ENCODE results near the gene NOP16. TPM values are rescaled to one million over a fixed set of nuclear protein-coding genes. Genes with fewer than 3 reads are reported as not detected.

The NOP16 gene
- polyA plus RNA-seq, 2 of the 4 experiments (the other 2 are of a cell fraction): 90.7 to 127 TPM

GRCh38 chr5:176410486-176411180 is 22.2 kb upstream of the NOP16 start:
- H3K27ac ChIP-seq: no peak overlapping the region; a peak in 1 of 6 replicates
- H3K9me3 ChIP-seq: no peaks in the 10 kb centered on the region
- WGBS (ENCODE audit: missing lambda C conversion rate): 84% methylated on average over 5 of the region's 5 CpGs
- CTCF ChIA-PET: interaction anchor here (0.6 to 2.1 kb wide), 2 partner anchors 163 to 681 kb away, joined by 3 to 7 read pairs; no protein-coding TSS in a partner anchor
- H3K4me2 ChIP-seq: no peak overlapping the region
- POLR2A ChIA-PET: no interaction called here
- H3K4me1 ChIP-seq: peaks cover 17% of the 10 kb centered on the region; the same call in 2 of the 3 replicates
- H3K4me3 ChIP-seq: no peak overlapping the region
- DNase-seq (ENCODE audit: low read depth in 1 of 2, low spot score in 1 of 2) (no peak), FAIRE-seq (no peak), ATAC-seq (no peak)
- TF ChIP-seq JUNB (IDR thresholded peaks at IDR 0.05) (no peak), MAX (IDR thresholded peaks at IDR 0.05) (no peak), ATOH8 (CRISPR knock-in tag; IDR thresholded peaks at IDR 0.05; ENCODE audit: low read depth) (no peak), E2F6 (IDR thresholded peaks at IDR 0.05; ENCODE audit: borderline replicate concordance, low read depth) (no peak), MAFK (IDR thresholded peaks at IDR 0.05; ENCODE audit: partially characterized antibody) (no peak), ZSCAN20 (CRISPR knock-in tag; IDR thresholded peaks at IDR 0.05) (no peak), KDM1A (IDR thresholded peaks at IDR 0.05; ENCODE audit: low read depth) (no peak), NFE2L2 (conservative IDR thresholded peaks at IDR 0.05; ENCODE audit: low read length) (no peak), HOXA7 (CRISPR knock-in tag; IDR thresholded peaks at IDR 0.05) (no peak), CBX8 (IDR thresholded peaks at IDR 0.05) (no peak), MYC (IDR thresholded peaks at IDR 0.05; ENCODE audit: borderline replicate concordance, low read length) (no peak), SREBF2 (IDR thresholded peaks at IDR 0.05) (no peak), TFCP2L1 (CRISPR knock-in tag; IDR thresholded peaks at IDR 0.05) (no peak), EP300 (IDR thresholded peaks at IDR 0.05) (no peak), BCL3 (IDR thresholded peaks at IDR 0.05) (no peak), HES2 (IDR thresholded peaks at IDR 0.05) (no peak), CBX2 (IDR thresholded peaks at IDR 0.05; ENCODE audit: borderline replicate concordance, low read depth) (no peak), RFX5 (IDR thresholded peaks at IDR 0.05) (no peak), CHD4 (IDR thresholded peaks at IDR 0.05; ENCODE audit: borderline replicate concordance) (no peak)

- Histone ChIP-seq H3K4me2 (no peak overlapping the region), H3K27ac (no peak overlapping the region), H3K9me3 (no peaks in the 10 kb centered on the region), H3K4me3 (no peak overlapping the region), H3K4me1 (peaks cover 10% of the 10 kb centered on the region; the same call in 1 of the 3 replicates)
- TF ChIP-seq MAZ (IDR thresholded peaks at IDR 0.05; ENCODE audit: borderline replicate concordance, low read depth, low read length) (no peak), RCOR1 (IDR thresholded peaks at IDR 0.05; ENCODE audit: low read depth, low read length) (no peak), HEYL (CRISPR knock-in tag; IDR thresholded peaks at IDR 0.05) (no peak), POLR2A (IDR thresholded peaks at IDR 0.05; ENCODE audit: low read length) (no peak), E2F6 (IDR thresholded peaks at IDR 0.05; ENCODE audit: borderline replicate concordance, low read depth) (no peak), MYC (IDR thresholded peaks at IDR 0.05; ENCODE audit: borderline replicate concordance, low read length) (no peak), CHD4 (IDR thresholded peaks at IDR 0.05; ENCODE audit: borderline replicate concordance) (no peak), GATA3 (IDR thresholded peaks at IDR 0.05; ENCODE audit: borderline replicate concordance) (no peak), EHMT2 (IDR thresholded peaks at IDR 0.05; ENCODE audit: low read depth) (no peak), RNF2 (IDR thresholded peaks at IDR 0.05; ENCODE audit: borderline replicate concordance, low read depth) (no peak), HES2 (IDR thresholded peaks at IDR 0.05) (no peak), HOXB13 (CRISPR knock-in tag; IDR thresholded peaks at IDR 0.05; ENCODE audit: low read depth) (no peak)
- DNase-seq (ENCODE audit: low read depth in 1 of 2, low spot score in 1 of 2): no peak
- ATAC-seq: no peak
- CTCF ChIA-PET: interaction anchor here (2.1 kb wide), 1 partner anchor 680 kb away, joined by 7 read pairs; no protein-coding TSS in a partner anchor
- POLR2A ChIA-PET: no interaction called here
- no peak for FAIRE-seq
- 83% methylated on average over 4 of the region's 4 CpGs for WGBS (ENCODE audit: missing lambda C conversion rate)
Observed at GRCh38 chr5:176409765-176410164, 21.4 kb upstream of the NOP16 start.
